Keratinocyte (primary cell): ENCODE results near the gene GZMM. TPM values are rescaled to one million over a fixed set of nuclear protein-coding genes. Genes with fewer than 3 reads are reported as not detected.

Experiments
- DNase-seq: peaks from one replicate; pipeline ENCODE4 v3.0.0-alpha.2; 2011; ENCODE audit warnings: low read depth, missing footprints, low spot score
- FAIRE-seq: peaks from 2 replicates; lab custom pipeline; 2011; peaks lifted over from hg19 to GRCh38; lab: Jason Lieb, UNC
- H2AFZ ChIP-seq: 2 replicates; pipeline ENCODE4 v1.6.0; 2012; ENCODE audit warnings: low read length, control low read depth, inconsistent platforms; ENCODE audit not compliant: control insufficient read depth
- H3K27ac ChIP-seq: 2 replicates; pipeline ENCODE4 v1.5.1; 2011; ENCODE audit warnings: low read length; ENCODE audit not compliant: control insufficient read depth, insufficient read depth
- H3K27me3 ChIP-seq: 3 replicates; pipeline ENCODE4 v1.6.0; 2011; ENCODE audit warnings: low read length; ENCODE audit not compliant: control insufficient read depth, insufficient read depth; ENCODE audit errors: extremely low read depth
- H3K36me3 ChIP-seq, 2 experiments: 2 replicates in 1 of 2; 3 replicates in 1 of 2; pipeline ENCODE4 v1.5.1; 2011; ENCODE audit warnings: low read length in 2 of 2, mild to moderate bottlenecking in 1 of 2; ENCODE audit not compliant: control insufficient read depth in 2 of 2, insufficient read depth in 2 of 2; ENCODE audit errors: extremely low read depth in 1 of 2
- H3K4me1 ChIP-seq: 3 replicates; pipeline ENCODE4 v1.5.1; 2011; ENCODE audit warnings: low read length; ENCODE audit not compliant: control insufficient read depth, insufficient read depth; ENCODE audit errors: extremely low read depth
- H3K4me2 ChIP-seq: 3 replicates; pipeline ENCODE4 v1.6.0; 2011; ENCODE audit warnings: low read depth, low read length; ENCODE audit not compliant: control insufficient read depth, insufficient read depth; ENCODE audit errors: extremely low read depth
- H3K4me3 ChIP-seq, 3 experiments: fragments of 200-600 bp in 1 of 3; sonication (generic) in 1 of 3; 2 replicates in 2 of 3; 3 replicates in 1 of 3; pipeline ENCODE4 v1.5.1; 2011 to 2016; ENCODE audit warnings: low read length in 3 of 3, mild to moderate bottlenecking in 3 of 3, control low read depth in 2 of 3, inconsistent platforms in 1 of 3, low read depth in 1 of 3, mixed read lengths in 1 of 3, mixed run types in 1 of 3, moderate library complexity in 1 of 3; ENCODE audit not compliant: control insufficient read depth in 2 of 3, insufficient read depth in 2 of 3; ENCODE audit errors: extremely low read depth in 1 of 3
- H3K79me2 ChIP-seq: 2 replicates; pipeline ENCODE4 v1.6.0; 2012; ENCODE audit warnings: low read length; ENCODE audit not compliant: control insufficient read depth, insufficient read depth
- H3K9ac ChIP-seq: 3 replicates; pipeline ENCODE4 v1.6.0; 2011; ENCODE audit warnings: low read length; ENCODE audit not compliant: control insufficient read depth, insufficient read depth; ENCODE audit errors: extremely low read depth
- H3K9me1 ChIP-seq: 3 replicates; pipeline ENCODE4 v1.6.0; 2011; ENCODE audit warnings: low read length; ENCODE audit not compliant: control insufficient read depth, insufficient read depth; ENCODE audit errors: extremely low read depth
- H3K9me3 ChIP-seq: 2 replicates; pipeline ENCODE4 v1.5.1; 2012; ENCODE audit warnings: low read depth, low read length; ENCODE audit not compliant: control insufficient read depth
- H4K20me1 ChIP-seq: 3 replicates; pipeline ENCODE4 v1.6.0; 2011; ENCODE audit warnings: low read length; ENCODE audit not compliant: control insufficient read depth, insufficient read depth; ENCODE audit errors: extremely low read depth
- EZH2 ChIP-seq: IDR thresholded peaks from one replicate; pipeline ENCODE4 v1.6.1; 2012; ENCODE audit warnings: inconsistent platforms, mild to moderate bottlenecking, low read length, moderate library complexity
- dilution Hi-C: fragments of 300-500 bp; cut with MboI; formaldehyde crosslinking; loops from one replicate; pipeline ENCODE4 v1.7.0; 2020; ENCODE audit warnings: low sequenced_read_pairs; ENCODE audit not compliant: extremely low pct_ligation_motif_present
- polyA plus RNA-seq, 5 experiments: library from polyadenylated mRNA; depleted of rRNA in 3 of 5; stranded (reverse) in 3 of 5; stranded (forward) in 1 of 5; unstranded in 1 of 5; fragments of >200 nt; gene quantifications; 1 replicate in 1 of 5; 2 replicates in 3 of 5; 3 replicates in 1 of 5; pipeline versions ENCODE4 v1.2.1 to v1.2.3, GENCODE V29; 2011 to 2012; ENCODE audit warnings: missing spikeins in 2 of 5, low read depth in 1 of 5, low replicate concordance in 1 of 5
- TF ChIP-seq, protein P1 (sequence below), 3 experiments: IDR thresholded peaks in 1 of 3; conservative IDR thresholded peaks in 1 of 3; optimal IDR thresholded peaks in 1 of 3; 2 replicates in 2 of 3; 3 replicates in 1 of 3; pipeline versions ENCODE3 to v1.5.1; 2011; ENCODE audit warnings: low read length in 3 of 3, mild to moderate bottlenecking in 3 of 3, moderate library complexity in 2 of 3, control low read depth in 1 of 3, inconsistent platforms in 1 of 3; ENCODE audit not compliant: insufficient read depth in 2 of 3; ENCODE audit errors: extremely low read depth in 1 of 3

The GZMM gene
- polyA plus RNA-seq, 1 donor (not counting 4 experiments of a cell fraction or from before 2014, with no cell fraction given): not detected

DNA sequence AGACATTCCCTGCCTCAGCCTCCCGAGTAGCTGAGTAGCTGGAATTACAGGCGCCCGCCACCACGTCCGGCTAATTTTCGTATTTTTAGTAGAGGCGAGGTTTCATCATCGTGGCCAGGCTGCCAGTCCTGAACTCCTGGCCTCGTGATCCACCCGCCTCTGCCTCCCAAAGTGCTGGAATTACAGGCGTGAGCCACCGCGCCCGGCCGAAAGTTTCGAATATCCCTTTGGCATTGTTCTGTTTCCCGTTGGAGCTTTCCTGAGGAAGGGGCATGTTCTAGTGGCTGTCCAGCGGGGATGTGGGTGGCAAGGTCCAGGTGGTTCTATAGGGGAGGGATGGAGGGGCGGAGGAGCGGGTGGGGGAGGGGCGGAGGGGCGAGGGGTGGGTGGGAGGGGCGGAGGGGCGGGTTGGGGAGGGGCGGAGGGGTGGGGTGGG is 26.4 kb downstream of the GZMM start:
- Histone ChIP-seq H2AFZ (no peak overlapping the region), H3K9me3 (no peaks in the 10 kb centered on the region), H3K9ac (no peak overlapping the region), H3K4me1 (peaks cover 29% of the 10 kb centered on the region), H3K79me2 (peaks cover 26% of the 10 kb centered on the region), H3K27me3 (no peaks in the 10 kb centered on the region), H3K4me3 (no peak overlapping the region), H3K27ac (no peak overlapping the region), H3K36me3 (no peaks in the 10 kb centered on the region), H3K9me1 (no peaks in the 10 kb centered on the region), H3K4me2 (no peak overlapping the region), H4K20me1 (peaks cover 9% of the 10 kb centered on the region)
- FAIRE-seq (no peak), DNase-seq (no peak)
- dilution Hi-C loops: no loop called here
- TF ChIP-seq, protein P1, sequence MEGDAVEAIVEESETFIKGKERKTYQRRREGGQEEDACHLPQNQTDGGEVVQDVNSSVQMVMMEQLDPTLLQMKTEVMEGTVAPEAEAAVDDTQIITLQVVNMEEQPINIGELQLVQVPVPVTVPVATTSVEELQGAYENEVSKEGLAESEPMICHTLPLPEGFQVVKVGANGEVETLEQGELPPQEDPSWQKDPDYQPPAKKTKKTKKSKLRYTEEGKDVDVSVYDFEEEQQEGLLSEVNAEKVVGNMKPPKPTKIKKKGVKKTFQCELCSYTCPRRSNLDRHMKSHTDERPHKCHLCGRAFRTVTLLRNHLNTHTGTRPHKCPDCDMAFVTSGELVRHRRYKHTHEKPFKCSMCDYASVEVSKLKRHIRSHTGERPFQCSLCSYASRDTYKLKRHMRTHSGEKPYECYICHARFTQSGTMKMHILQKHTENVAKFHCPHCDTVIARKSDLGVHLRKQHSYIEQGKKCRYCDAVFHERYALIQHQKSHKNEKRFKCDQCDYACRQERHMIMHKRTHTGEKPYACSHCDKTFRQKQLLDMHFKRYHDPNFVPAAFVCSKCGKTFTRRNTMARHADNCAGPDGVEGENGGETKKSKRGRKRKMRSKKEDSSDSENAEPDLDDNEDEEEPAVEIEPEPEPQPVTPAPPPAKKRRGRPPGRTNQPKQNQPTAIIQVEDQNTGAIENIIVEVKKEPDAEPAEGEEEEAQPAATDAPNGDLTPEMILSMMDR (optimal IDR thresholded peaks at IDR 0.05 in 1 of 3, IDR thresholded peaks at IDR 0.05 in 1 of 3, conservative IDR thresholded peaks at IDR 0.05 in 1 of 3; ENCODE audit: extremely low read depth in 1 of 3, insufficient read depth in 2 of 3, low read length in 3 of 3): no peak
- no peak for TF ChIP-seq EZH2

DNA sequence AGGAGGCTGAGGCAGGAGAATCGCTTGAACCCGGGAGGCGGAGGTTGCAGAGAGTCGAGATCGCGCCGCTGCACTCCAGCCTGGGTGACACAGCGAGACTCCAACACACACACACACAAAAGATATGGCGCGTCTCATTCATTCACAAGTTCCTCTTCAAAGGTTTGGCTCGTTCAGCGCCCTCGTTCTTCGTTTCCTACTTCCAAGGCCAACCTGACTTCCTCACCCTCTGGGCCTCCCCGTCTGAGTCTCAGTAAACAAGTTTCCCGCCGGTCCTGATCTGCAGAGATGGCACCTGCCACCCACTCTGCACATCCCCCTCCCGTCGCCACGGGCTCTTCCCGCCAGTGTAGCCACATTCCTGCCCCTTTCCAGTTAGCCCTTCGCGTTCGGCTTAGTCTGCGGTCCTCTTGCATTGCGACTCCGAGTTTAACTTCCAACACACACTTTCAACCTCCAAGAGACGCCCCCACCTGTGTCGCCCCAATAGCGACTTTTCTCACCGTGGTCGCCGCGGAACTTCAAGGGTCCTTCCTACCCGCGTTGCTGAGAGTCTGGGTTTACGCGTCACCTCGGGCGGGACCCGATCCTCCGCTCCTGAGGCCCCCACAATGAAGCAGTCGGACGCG is 27.2 kb downstream of the GZMM start:
- H3K36me3 ChIP-seq: no peaks in the 10 kb centered on the region
- no peaks in the 10 kb centered on the region for H3K9me1 ChIP-seq
- peaks cover 34% of the 10 kb centered on the region for H3K79me2 ChIP-seq
- H3K4me3 ChIP-seq: peak overlapping the region; percentile 15 to 73 (median 67)
- no peak for TF ChIP-seq EZH2
- TF ChIP-seq, protein P1 (optimal IDR thresholded peaks at IDR 0.05 in 1 of 3, IDR thresholded peaks at IDR 0.05 in 1 of 3, conservative IDR thresholded peaks at IDR 0.05 in 1 of 3; ENCODE audit: extremely low read depth in 1 of 3, insufficient read depth in 2 of 3, low read length in 3 of 3): no peak
- H2AFZ ChIP-seq: peak overlapping the region; percentile 93
- H3K27me3 ChIP-seq: no peaks in the 10 kb centered on the region
- H3K9me3 ChIP-seq: no peaks in the 10 kb centered on the region
- DNase-seq: no peak
- FAIRE-seq: no peak
- dilution Hi-C loops: no loop called here
- H3K4me1 ChIP-seq: peaks cover 34% of the 10 kb centered on the region
- H3K27ac ChIP-seq: peak overlapping the region; percentile 72
- H4K20me1 ChIP-seq: peaks cover 15% of the 10 kb centered on the region
- peak overlapping the region; percentile 69 for H3K9ac ChIP-seq
- peak overlapping the region; percentile 97 for H3K4me2 ChIP-seq
